Ovary (tissue), 9 donors: ENCODE results near the gene HIP1. TPM values are rescaled to one million over a fixed set of nuclear protein-coding genes. Genes with fewer than 3 reads are reported as not detected.
A peak's percentile ranks its signal among the peaks of the same experiment; 100 is the strongest.
"Not testable (repeated sequence)": the region's sequence is repeated elsewhere in the genome, so short reads cannot be mapped to it uniquely, and the experiment has no call there.

Experiments used
- DNase-seq, 5 donors: peaks; one replicate each; pipeline ENCODE4 v3.0.0-alpha.2; 2019 to 2020
- H3K27ac ChIP-seq, 2 donors: fragments of 200-600 bp; one replicate each; pipeline versions ENCODE4 v1.5.1 to v1.8.0; 2019 to 2022
- H3K27me3 ChIP-seq: fragments of 200-600 bp; one replicate; pipeline ENCODE4 v1.8.0; 2022
- H3K36me3 ChIP-seq: fragments of 200-600 bp; sonication (generic); one replicate; pipeline ENCODE4 v1.5.1; 2019
- H3K4me1 ChIP-seq: one replicate; pipeline ENCODE4 v1.8.1; 2013; ENCODE audit warnings: mild to moderate bottlenecking, moderate library complexity; ENCODE audit not compliant: insufficient read depth
- H3K4me3 ChIP-seq: fragments of 200-600 bp; sonication (generic); one replicate; pipeline ENCODE4 v1.5.1; 2017
- H3K9me3 ChIP-seq, 2 donors: fragments of 200-600 bp in 1 of 2; sonication (generic) in 1 of 2; one replicate each; pipeline versions ENCODE4 v1.5.1 to v1.8.1; 2013 to 2019; ENCODE audit warnings: mild to moderate bottlenecking in 1 of 2, moderate library complexity in 1 of 2
- CTCF ChIP-seq, 3 donors: fragments of 450-650 bp in 2 of 3; fragments of 200-600 bp in 1 of 3; IDR thresholded peaks; one replicate each; pipeline versions ENCODE4 v1.5.1 to v1.8.0; 2016 to 2022; ENCODE audit warnings: antibody characterized with exemption in 3 of 3, mild to moderate bottlenecking in 1 of 3
- EP300 ChIP-seq: sonication (generic); formaldehyde crosslinking; IDR thresholded peaks from one replicate; pipeline ENCODE4 v1.6.1; 2017; ENCODE audit warnings: antibody characterized with exemption
- POLR2A ChIP-seq: fragments of 450-650 bp; IDR thresholded peaks from one replicate; pipeline ENCODE4 v1.6.1; 2017; ENCODE audit warnings: antibody characterized with exemption, mild to moderate bottlenecking, moderate library complexity
- WGBS, 3 donors: extraction: QIAGEN DNeasy Blood & Tissue Kit in 1 of 3; methylation state at CpG; one replicate each; pipeline versions ENCODE4 v1.1.5 to v1.1.7; 2013 to 2017; 5-methylcytosine and 5-hydroxymethylcytosine counted together
- intact Hi-C, 4 donors: fragments of 100-400 bp; cut with DNase I; formaldehyde crosslinking; loops; one replicate each; pipeline versions ENCODE4 v1.11.0 to v1.15.1; 2022 to 2023
- polyA plus RNA-seq, 2 donors: library from polyadenylated mRNA; stranded (reverse); fragments of 200-250 nt in 1 of 2; fragments of 350-450 nt in 1 of 2; fragmentation: Illumina TruSeq in 1 of 2; extraction: RNeasy Lipid Tissue Mini Kit (QIAGEN cat#74804) in 1 of 2; gene quantifications; one replicate each; pipeline ENCODE4 v1.2.3, GENCODE V29; 2013 to 2014
- total RNA-seq, 7 donors: library from RNA; depleted of rRNA in 2 of 7; stranded (reverse); fragments of >200 nt in 2 of 7; fragmentation: NEBNext Ultra II Directional in 3 of 7; extraction: Animal tissue kit (Norgen Biotek cat#: 25700) in 3 of 7; gene quantifications; one replicate each; pipeline versions ENCODE4 v1.1.0 to v1.2.4, GENCODE V29; 2016 to 2023
- donor health status: DM: no; HTN: no; CAD: no; lungs with moderate emphysema.
- donor health status: DM: no; HTN: no; CAD: no.
- donor health status: Bipolar disorder and iron deficiency.
- donor health status: DM: yes; HTN: yes; CAD: no.
- donor health status: DM: no; HTN: no; CAD: no.
- donor health status: DM: yes; HTN: yes; CAD: no.

The HIP1 gene
- total and polyA plus RNA-seq, 9 donors = 9.4 to 31.4 (median 16.8) TPM

DNA sequence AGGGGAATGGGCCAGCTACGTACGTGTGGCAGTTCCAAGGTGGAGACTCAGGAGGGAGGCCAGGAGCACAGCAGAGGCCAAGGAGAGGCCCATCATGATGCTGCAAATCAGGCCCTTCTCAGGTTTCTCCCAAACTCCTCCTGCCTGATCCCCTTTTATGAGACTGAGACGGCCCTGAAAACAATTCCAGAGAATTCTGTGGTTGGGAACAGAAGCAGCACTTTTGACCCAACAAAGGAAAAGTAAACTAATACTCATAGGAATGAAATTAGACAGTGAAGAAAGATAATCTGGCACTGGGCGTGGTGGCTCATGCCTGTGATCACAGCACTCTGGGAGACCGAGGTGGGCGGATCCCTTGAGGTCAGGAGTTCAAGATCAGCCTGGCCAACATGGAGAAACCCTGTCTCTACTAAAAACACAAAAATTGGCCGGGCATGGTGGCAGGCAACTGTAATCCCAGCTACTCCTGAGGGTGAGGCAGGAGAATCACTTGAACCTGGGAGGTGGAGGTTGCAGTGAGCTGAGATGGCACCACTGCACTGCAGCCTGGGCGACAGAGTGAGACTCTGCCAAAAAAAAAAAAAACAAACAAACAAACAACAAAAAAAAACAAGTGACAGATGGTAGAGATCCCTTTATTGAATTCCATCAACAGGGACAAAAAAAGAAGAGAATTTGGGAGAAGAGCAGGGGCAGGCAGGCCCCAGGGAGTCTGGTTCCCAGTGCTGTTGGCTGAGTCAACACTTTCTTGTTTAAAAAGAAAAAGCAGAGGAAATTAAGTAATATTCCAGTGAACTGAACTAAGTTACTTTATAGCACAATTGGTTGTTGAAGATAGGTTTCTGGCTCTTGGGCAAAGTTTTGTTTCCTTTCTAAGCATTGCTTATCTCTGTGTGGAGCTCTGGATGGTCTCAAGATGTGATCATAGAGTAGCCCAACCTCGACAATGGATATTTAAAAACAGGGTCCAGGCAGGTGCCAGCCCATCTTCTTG is 33.6 kb upstream of the HIP1 start, which contains the start of gene CCL26:
Gene CCL26 (minus strand): TSS at position 131 of the 997 bp plus-strand sequence. CDS start 35 bp downstream, at position 96.
- no peaks in the 10 kb centered on the region for H3K36me3 ChIP-seq
- WGBS, 3 donors = 26 to 30% (median 29%) methylated on average over 9 of the region's 9 CpGs
- H3K4me1 ChIP-seq = peaks cover 10% of the 10 kb centered on the region
- H3K4me3 ChIP-seq = no peak within 1 kb of the TSS
- intact Hi-C loops = loop anchor here in 1 of 4 donors (10.0 kb wide), 1 partner anchor 242 kb away; no protein-coding TSS in a partner anchor
- TF ChIP-seq POLR2A (no peak), CTCF (IDR thresholded peaks at IDR 0.05) (no peak), EP300 (no peak)
- peak; percentile 56 to 85 (median 70) for DNase-seq
- no peaks in the 10 kb centered on the region for H3K9me3 ChIP-seq
- no peaks in the 10 kb centered on the region for H3K27me3 ChIP-seq
- H3K27ac ChIP-seq = peak within 1 kb of the TSS; percentile 57 to 63

DNA sequence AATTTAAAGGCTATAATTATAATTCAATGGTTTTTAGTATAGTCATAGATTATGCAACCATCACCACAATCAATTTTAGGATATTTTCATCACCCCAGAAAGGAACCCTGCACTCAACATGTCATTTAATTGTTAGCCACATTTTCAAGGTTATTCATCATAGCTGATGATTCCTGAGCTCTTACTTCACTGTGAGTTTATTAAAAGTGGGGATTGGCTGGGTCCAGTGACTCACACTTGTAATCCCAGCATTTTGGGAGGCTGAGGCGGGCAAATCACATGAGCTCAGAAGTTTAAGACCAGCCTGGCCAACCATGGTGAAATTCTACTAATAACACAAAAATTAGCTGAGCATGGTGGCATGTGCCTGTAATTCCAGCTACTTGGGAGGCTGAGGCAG is 32.5 kb upstream of the HIP1 start:
- Histone ChIP-seq H3K27me3 (no peaks in the 10 kb centered on the region), H3K36me3 (no peaks in the 10 kb centered on the region), H3K4me1 (peaks cover 10% of the 10 kb centered on the region), H3K27ac (peak overlapping the region in 1 of 2 donors; percentile 63), H3K4me3 (no peak overlapping the region), H3K9me3 (no peaks in the 10 kb centered on the region)
- DNase-seq = no peak
- WGBS, 3 donors = 81 to 94% (median 88%) methylated on average over 1 of the region's 1 CpG
- intact Hi-C loops = loop anchor here in 1 of 4 donors (10.0 kb wide), 1 partner anchor 244 kb away; no protein-coding TSS in a partner anchor
- TF ChIP-seq EP300 = no peak
- TF ChIP-seq CTCF (IDR thresholded peaks at IDR 0.05) = no peak
- no peak for TF ChIP-seq POLR2A

GRCh38 chr7:75762350-75762917 is 23.7 kb upstream of the HIP1 start:
- H3K27me3 ChIP-seq = no peaks in the 10 kb centered on the region
- no peak for DNase-seq
- intact Hi-C loops = loop anchor here in 1 of 4 donors (10.0 kb wide), 1 partner anchor 262 kb away; no protein-coding TSS in a partner anchor
- no peak overlapping the region for H3K27ac ChIP-seq
- H3K4me3 ChIP-seq = no peak overlapping the region
- peak; percentile 35 to 75 (median 70) for TF ChIP-seq CTCF (IDR thresholded peaks at IDR 0.05)
- no peak for TF ChIP-seq POLR2A
- no peaks in the 10 kb centered on the region for H3K9me3 ChIP-seq
- H3K4me1 ChIP-seq = no peaks in the 10 kb centered on the region
- 7 to 10% (median 9%) methylated on average over 2 of the region's 2 CpGs for WGBS, 3 donors
- H3K36me3 ChIP-seq = no peaks in the 10 kb centered on the region

GRCh38 chr7:75761801-75762200 is 23.1 kb upstream of the HIP1 start:
- intact Hi-C loops = loop anchor here in 1 of 4 donors (10.0 kb wide), 1 partner anchor 263 kb away; no protein-coding TSS in a partner anchor
- 78 to 86% (median 79%) methylated on average over 3 of the region's 3 CpGs for WGBS, 3 donors

More at GRCh38 chr7:75761801-75762200, 23.1 kb upstream of the HIP1 start:
- H3K27ac ChIP-seq, H3K36me3 ChIP-seq, DNase-seq, H3K4me1 ChIP-seq, H3K4me3 ChIP-seq, H3K9me3 ChIP-seq, H3K27me3 ChIP-seq: not testable (repeated sequence)
